Measurements from ENCODE around the gene SOCS1. TPM values are rescaled to one million over a fixed set of nuclear protein-coding genes. Genes with fewer than 3 reads are reported as not detected.

The SOCS1 gene
- polyA plus RNA-seq, 1 of the 3 experiments (the other 2 are of a cell fraction) = 8.6 TPM

DNA sequence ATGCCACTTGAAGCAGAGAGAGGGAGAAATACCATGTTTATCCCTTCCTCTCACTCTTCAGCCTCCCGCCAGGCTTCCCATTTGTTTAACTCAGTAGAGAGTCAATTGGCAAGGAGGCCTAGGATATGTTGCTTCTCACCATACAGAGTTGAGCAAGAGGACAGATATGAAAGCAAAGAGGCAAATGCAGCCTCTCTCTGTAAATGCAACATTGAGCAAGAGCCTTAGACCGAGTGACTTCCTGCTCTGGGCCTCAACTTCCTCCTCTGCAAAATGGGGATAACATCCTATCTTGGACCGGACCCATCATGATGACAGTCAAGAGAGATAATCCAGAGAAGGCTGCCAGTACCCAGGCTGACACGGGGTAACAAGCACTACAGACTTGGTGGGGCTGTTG lies 36.8 kb downstream of the SOCS1 start:
- Histone ChIP-seq H3K4me2 (no peak overlapping the region), H4K20me1 (ENCODE audit: insufficient read depth) (no peaks in the 10 kb centered on the region), H3K79me2 (ENCODE audit: insufficient read depth) (no peaks in the 10 kb centered on the region), H3K9me2 (no peaks in the 10 kb centered on the region), H3K4me1 (ENCODE audit: control insufficient read depth in 1 of 2, insufficient read depth in 2 of 2, low read depth in 1 of 2, low read length in 1 of 2) (no peaks in the 10 kb centered on the region), H3K27me3 (ENCODE audit: insufficient read depth) (no peaks in the 10 kb centered on the region), H3K27ac (ENCODE audit: low read depth in 2 of 2, low read length in 1 of 2) (no peak overlapping the region), H3K9ac (no peak overlapping the region), H3K9me3 (no peaks in the 10 kb centered on the region; the same call in 1 of the 2 replicates), H3F3A (replicated peaks; ENCODE audit: insufficient read depth) (no peaks in the 10 kb centered on the region), H3K36me3 (replicated peaks in 1 of 2; ENCODE audit: control insufficient read depth in 1 of 2, insufficient read depth in 2 of 2, low read length in 1 of 2) (no peaks in the 10 kb centered on the region), H3K4me3 (ENCODE audit: low read depth in 2 of 2, low read length in 1 of 2) (no peak overlapping the region), H2AFZ (ENCODE audit: low read depth) (no peak overlapping the region)
- ChIA-PET POLR2A (no interaction called here), CTCF (interaction anchor here (0.7 to 1.8 kb wide), 4 partner anchors 9 to 129 kb away, joined by 3 to 5 read pairs (median 3); no protein-coding TSS in a partner anchor)
- DNase-seq = no peak
- no peak for TF ChIP-seq EZH2phosphoT487 (IDR thresholded peaks at IDR 0.05; ENCODE audit: borderline replicate concordance, low read depth)
- TF ChIP-seq ZBTB33 (IDR thresholded peaks at IDR 0.05; ENCODE audit: borderline replicate concordance, low read depth) = no peak
- TF ChIP-seq, protein P1, sequence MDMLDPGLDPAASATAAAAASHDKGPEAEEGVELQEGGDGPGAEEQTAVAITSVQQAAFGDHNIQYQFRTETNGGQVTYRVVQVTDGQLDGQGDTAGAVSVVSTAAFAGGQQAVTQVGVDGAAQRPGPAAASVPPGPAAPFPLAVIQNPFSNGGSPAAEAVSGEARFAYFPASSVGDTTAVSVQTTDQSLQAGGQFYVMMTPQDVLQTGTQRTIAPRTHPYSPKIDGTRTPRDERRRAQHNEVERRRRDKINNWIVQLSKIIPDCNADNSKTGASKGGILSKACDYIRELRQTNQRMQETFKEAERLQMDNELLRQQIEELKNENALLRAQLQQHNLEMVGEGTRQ (IDR thresholded peaks at IDR 0.05; ENCODE audit: borderline replicate concordance, low read depth, low read length) = no peak
- 71% methylated on average over 4 of the region's 4 CpGs for WGBS (ENCODE audit: low lambda C conversion rate)

DNA sequence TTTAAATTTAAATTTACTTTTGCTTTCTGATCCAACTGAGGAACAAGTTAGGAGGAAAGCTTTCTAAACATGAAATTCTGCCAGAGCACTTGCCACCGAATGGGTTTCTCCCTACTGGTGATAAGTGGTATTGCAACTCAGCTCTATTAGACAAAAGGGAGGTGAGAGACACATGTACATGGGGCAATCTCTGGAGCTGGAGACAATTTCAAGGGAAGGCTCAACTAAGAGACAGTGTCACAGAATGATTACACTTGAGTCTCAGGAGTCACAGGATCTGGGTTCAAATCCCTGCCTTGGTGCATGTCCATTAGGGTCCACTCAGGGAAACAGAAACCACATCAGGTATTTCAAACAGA lies 37.4 kb downstream of the SOCS1 start:
- no peak overlapping the region for H3K4me2 ChIP-seq
- H3K9ac ChIP-seq = no peak overlapping the region
- TF ChIP-seq EZH2phosphoT487 (IDR thresholded peaks at IDR 0.05; ENCODE audit: borderline replicate concordance, low read depth) = no peak
- TF ChIP-seq, protein P2, sequence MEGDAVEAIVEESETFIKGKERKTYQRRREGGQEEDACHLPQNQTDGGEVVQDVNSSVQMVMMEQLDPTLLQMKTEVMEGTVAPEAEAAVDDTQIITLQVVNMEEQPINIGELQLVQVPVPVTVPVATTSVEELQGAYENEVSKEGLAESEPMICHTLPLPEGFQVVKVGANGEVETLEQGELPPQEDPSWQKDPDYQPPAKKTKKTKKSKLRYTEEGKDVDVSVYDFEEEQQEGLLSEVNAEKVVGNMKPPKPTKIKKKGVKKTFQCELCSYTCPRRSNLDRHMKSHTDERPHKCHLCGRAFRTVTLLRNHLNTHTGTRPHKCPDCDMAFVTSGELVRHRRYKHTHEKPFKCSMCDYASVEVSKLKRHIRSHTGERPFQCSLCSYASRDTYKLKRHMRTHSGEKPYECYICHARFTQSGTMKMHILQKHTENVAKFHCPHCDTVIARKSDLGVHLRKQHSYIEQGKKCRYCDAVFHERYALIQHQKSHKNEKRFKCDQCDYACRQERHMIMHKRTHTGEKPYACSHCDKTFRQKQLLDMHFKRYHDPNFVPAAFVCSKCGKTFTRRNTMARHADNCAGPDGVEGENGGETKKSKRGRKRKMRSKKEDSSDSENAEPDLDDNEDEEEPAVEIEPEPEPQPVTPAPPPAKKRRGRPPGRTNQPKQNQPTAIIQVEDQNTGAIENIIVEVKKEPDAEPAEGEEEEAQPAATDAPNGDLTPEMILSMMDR (IDR thresholded peaks at IDR 0.05) = peak; percentile 58
- H2AFZ ChIP-seq (ENCODE audit: low read depth) = no peak overlapping the region
- H3K27ac ChIP-seq (ENCODE audit: low read depth in 2 of 2, low read length in 1 of 2) = no peak overlapping the region
- no peaks in the 10 kb centered on the region for H3K27me3 ChIP-seq (ENCODE audit: insufficient read depth)
- no peaks in the 10 kb centered on the region; the same call in 1 of the 2 replicates for H3K9me3 ChIP-seq
- no peaks in the 10 kb centered on the region for H3F3A ChIP-seq (replicated peaks; ENCODE audit: insufficient read depth)
- DNase-seq = no peak
- WGBS (ENCODE audit: low lambda C conversion rate) = 58% methylated on average over 1 of the region's 1 CpG
- H3K36me3 ChIP-seq (replicated peaks in 1 of 2; ENCODE audit: control insufficient read depth in 1 of 2, insufficient read depth in 2 of 2, low read length in 1 of 2) = no peaks in the 10 kb centered on the region
- no peaks in the 10 kb centered on the region for H3K9me2 ChIP-seq
- ChIA-PET POLR2A (no interaction called here), CTCF (interaction anchor here (0.7 to 1.8 kb wide), 12 partner anchors 8 to 228 kb away, joined by 3 to 5 read pairs (median 3); no protein-coding TSS in a partner anchor)
- H3K4me1 ChIP-seq (ENCODE audit: control insufficient read depth in 1 of 2, insufficient read depth in 2 of 2, low read depth in 1 of 2, low read length in 1 of 2) = no peaks in the 10 kb centered on the region
- H4K20me1 ChIP-seq (ENCODE audit: insufficient read depth) = no peaks in the 10 kb centered on the region
- peak overlapping the region in 1 of 2 experiments; percentile 43; a peak in 1 of 4 replicates for H3K4me3 ChIP-seq (ENCODE audit: low read depth in 2 of 2, low read length in 1 of 2)
- H3K79me2 ChIP-seq (ENCODE audit: insufficient read depth) = no peaks in the 10 kb centered on the region
